Stimulated activated CD8-positive, alpha-beta memory T cell treated with anti-CD3 and anti-CD28 coated beads, Interleukin-4, amount 100 ng/mL, for 4 hours (primary cell): ENCODE data around the gene ERP27.

Experiments
- DNase-seq, 2 donors: peaks; one replicate each; pipeline ENCODE4 v3.0.0-alpha.2; 2020; ENCODE audit warnings: low read depth in 2 of 2, low spot score in 1 of 2

The ERP27 gene

GRCh38 chr12:14871886-14872285, 66.5 kb downstream of the ERP27 start:
- no peak for DNase-seq

DNA sequence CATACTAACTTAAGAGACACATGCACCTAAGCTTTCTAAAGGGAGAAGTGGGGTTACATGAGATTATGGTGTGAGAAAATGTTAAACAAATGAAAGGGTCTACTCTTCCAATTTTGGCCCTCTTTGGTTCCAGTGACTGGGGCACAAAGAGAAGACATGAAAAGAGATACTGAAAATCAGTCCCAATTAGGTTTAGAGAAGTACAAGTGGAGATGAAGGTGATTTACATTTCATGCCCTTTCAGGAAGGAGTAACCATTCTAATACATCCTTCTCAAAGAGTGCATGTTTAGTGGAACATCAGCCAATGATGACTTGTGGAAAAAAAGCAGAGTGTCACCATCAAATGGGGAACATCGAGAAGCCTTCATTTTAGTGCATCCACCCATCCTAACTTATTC, 67.1 kb downstream of the ERP27 start:
- DNase-seq = no peak

DNA sequence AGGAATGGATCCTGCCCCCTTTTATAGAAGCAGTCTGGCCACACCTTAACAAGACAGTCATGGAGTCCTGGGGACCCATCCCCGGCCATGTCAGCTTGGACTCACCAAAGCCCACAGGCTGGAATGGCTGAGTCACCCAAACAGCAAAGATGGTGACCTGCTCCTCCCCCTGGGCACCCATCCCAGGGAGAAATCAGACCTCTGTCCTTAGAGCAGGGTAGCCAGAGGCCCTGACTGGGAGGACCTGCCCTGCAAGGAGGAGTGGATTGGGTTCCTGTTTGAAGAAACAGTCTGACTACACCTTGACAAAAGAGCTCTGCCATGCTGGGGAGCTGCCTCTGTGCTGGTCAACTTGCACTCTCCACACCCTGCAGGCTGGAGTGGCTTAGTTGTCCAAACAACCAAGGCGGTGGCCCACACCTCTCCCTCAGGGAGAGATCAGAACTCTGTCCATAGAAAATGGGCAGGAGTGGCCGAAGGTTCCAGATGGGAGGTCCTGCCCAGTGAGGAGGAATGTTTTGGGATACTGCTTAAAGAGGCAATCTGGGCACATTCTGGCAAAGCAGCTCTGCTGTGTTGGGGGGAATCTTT, 69.3 kb downstream of the ERP27 start:
- DNase-seq = no peak
